ENCODE data around the gene GPLD1.

DNA sequence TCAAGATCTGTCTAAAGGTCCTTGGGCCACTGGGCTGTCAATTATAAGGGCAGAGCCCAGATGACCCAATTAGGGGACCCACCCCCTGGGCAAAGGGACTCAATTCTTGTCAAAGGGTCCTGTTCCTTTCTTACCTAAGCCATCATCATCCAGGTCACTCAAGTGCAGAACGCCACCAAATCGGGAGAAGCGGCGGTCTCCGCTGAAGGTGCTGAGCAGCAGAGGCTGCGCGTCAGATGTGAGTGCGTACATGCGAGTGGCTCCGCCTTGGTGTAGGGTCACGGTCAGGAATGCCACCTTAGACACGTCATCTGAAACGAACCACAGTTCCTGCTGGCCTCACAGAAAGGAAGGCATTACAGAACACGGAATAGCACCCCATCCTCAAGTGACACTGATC lies 52.4 kb downstream of the GPLD1 start:
- TF ChIP-seq EGR1 (IDR thresholded peaks at IDR 0.05; ENCODE audit: low read depth in 2 of 2), result no peak
- TF ChIP-seq, protein P1, sequence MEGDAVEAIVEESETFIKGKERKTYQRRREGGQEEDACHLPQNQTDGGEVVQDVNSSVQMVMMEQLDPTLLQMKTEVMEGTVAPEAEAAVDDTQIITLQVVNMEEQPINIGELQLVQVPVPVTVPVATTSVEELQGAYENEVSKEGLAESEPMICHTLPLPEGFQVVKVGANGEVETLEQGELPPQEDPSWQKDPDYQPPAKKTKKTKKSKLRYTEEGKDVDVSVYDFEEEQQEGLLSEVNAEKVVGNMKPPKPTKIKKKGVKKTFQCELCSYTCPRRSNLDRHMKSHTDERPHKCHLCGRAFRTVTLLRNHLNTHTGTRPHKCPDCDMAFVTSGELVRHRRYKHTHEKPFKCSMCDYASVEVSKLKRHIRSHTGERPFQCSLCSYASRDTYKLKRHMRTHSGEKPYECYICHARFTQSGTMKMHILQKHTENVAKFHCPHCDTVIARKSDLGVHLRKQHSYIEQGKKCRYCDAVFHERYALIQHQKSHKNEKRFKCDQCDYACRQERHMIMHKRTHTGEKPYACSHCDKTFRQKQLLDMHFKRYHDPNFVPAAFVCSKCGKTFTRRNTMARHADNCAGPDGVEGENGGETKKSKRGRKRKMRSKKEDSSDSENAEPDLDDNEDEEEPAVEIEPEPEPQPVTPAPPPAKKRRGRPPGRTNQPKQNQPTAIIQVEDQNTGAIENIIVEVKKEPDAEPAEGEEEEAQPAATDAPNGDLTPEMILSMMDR (IDR thresholded peaks at IDR 0.05; ENCODE audit: low read depth, low read length, missing input control), result no peak
- TF ChIP-seq, protein P2, sequence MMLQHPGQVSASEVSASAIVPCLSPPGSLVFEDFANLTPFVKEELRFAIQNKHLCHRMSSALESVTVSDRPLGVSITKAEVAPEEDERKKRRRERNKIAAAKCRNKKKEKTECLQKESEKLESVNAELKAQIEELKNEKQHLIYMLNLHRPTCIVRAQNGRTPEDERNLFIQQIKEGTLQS (IDR thresholded peaks at IDR 0.05), result no peak
- no peak for TF ChIP-seq FOXA1 (IDR thresholded peaks at IDR 0.05)
- no peak for TF ChIP-seq RAD21 (IDR thresholded peaks at IDR 0.05)
